ENCODE data around the gene CDK5RAP2.

CDK5RAP2 gene

GRCh38 chr9:120344230-120344629 is 235.7 kb downstream of the CDK5RAP2 start:
- DNase-seq (ENCODE audit: low spot score) = peak; percentile 67

GRCh38 chr9:120343416-120343815 is 236.6 kb downstream of the CDK5RAP2 start:
- DNase-seq (ENCODE audit: low spot score) = no peak
